ENCODE results near the gene MMP23B.

DNA sequence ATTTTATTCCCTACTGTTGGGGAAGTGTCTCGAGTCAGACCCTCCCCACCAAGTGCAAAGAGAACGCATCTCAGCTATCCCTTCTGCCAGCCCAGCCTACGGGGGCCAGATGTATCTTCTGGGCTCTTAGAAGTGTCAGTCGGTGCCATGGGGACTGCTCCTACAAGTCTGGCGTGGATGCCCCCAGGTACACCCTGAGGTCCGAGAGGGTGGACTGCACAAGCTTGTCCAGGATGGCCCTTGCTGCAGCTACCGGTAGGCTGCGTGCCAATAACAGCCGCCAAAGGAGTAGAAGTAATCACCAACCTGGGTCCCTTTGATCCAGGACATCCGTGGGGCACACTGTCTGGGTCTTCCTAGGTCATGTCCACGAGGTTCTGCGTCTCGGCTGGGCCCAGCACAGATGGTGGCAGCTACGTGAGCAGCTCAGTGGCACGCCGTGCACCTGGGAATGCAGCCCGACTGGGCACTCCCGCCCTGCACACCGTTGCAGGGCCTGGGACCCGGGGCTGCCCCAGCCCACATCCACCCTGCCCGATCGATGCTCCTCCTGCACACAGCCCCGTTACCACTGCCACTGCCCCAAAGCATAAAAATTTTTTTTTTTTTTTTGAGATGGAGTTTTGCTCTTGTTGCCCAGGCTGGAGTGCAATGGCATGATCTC, 48.5 kb upstream of the MMP23B start:
- no peak for TF ChIP-seq YY1 (IDR thresholded peaks at IDR 0.05; ENCODE audit: low read depth, low read length)
- TF ChIP-seq GABPA (IDR thresholded peaks at IDR 0.05; ENCODE audit: low read depth): no peak
- no peak for TF ChIP-seq POLR2A (IDR thresholded peaks at IDR 0.05; ENCODE audit: low read depth, low read length)
- TF ChIP-seq RAD21 (IDR thresholded peaks at IDR 0.05; ENCODE audit: insufficient read depth, low read depth, low read length): no peak
- no peak for TF ChIP-seq TAF1 (IDR thresholded peaks at IDR 0.05; ENCODE audit: borderline replicate concordance, low read depth, low read length)
- no peak for TF ChIP-seq EP300 (IDR thresholded peaks at IDR 0.05; ENCODE audit: borderline replicate concordance in 1 of 2, control insufficient read depth in 1 of 2, low read depth in 2 of 2, low read length in 2 of 2)
- no peak for TF ChIP-seq USF2 (IDR thresholded peaks at IDR 0.05; ENCODE audit: borderline replicate concordance, low read depth, low read length)
- no peak for TF ChIP-seq RELA (IDR thresholded peaks at IDR 0.05; ENCODE audit: borderline replicate concordance, partially characterized antibody)
- no peak for TF ChIP-seq NFIC (IDR thresholded peaks at IDR 0.05; ENCODE audit: low read depth, low read length)
- no peak for TF ChIP-seq CTCF (IDR thresholded peaks at IDR 0.05 in 2 of 3, conservative IDR thresholded peaks at IDR 0.05 in 1 of 3; ENCODE audit: control insufficient read depth in 2 of 3, extremely low read depth in 1 of 3, insufficient read depth in 1 of 3, low read depth in 3 of 3, low read length in 3 of 3)

Measured in GM12878 (cell line).